SJSA1 (cell line): ENCODE results near the gene FAT1. TPM values are rescaled to one million over a fixed set of nuclear protein-coding genes. Genes with fewer than 3 reads are reported as not detected.

Experiments
- DNase-seq, 2 experiments: peaks; one replicate each; pipeline ENCODE4 v3.0.0-alpha.2; 2015 to 2020; ENCODE audit warnings: low spot score in 2 of 2, low read depth in 1 of 2
- H3K27ac ChIP-seq: fragments of 250-450 bp; sonication (Bioruptor Pico); 2 replicates; pipeline ENCODE4 v1.5.1; 2020; ENCODE audit warnings: mild to moderate bottlenecking, moderate library complexity
- H3K27me3 ChIP-seq: fragments of 250-450 bp; sonication (Bioruptor Pico); replicated peaks from 2 replicates; pipeline ENCODE4 v1.5.1; 2020; ENCODE audit warnings: mild to moderate bottlenecking, moderate library complexity
- H3K36me3 ChIP-seq: fragments of 250-450 bp; sonication (Bioruptor Pico); 2 replicates; pipeline ENCODE4 v1.5.1; 2020; ENCODE audit warnings: mild to moderate bottlenecking
- H3K4me1 ChIP-seq: fragments of 250-450 bp; sonication (Bioruptor Pico); replicated peaks from 2 replicates; pipeline ENCODE4 v1.6.1; 2021; ENCODE audit warnings: mild to moderate bottlenecking
- H3K4me3 ChIP-seq: fragments of 250-450 bp; sonication (Bioruptor Pico); 2 replicates; pipeline ENCODE4 v1.5.1; 2020; ENCODE audit warnings: mild to moderate bottlenecking
- H3K9me3 ChIP-seq: fragments of 250-450 bp; sonication (Bioruptor Pico); replicated peaks from 2 replicates; pipeline ENCODE4 v1.5.1; 2020; ENCODE audit warnings: mild to moderate bottlenecking
- total RNA-seq: library from RNA; depleted of rRNA; stranded (reverse); fragments of >200 nt; shearing (Covaris generic); gene quantifications from 2 replicates; pipeline ENCODE4 v1.2.3, GENCODE V29; 2014

Gene FAT1
- total RNA-seq, 1 experiment from 2014 or later: 483 TPM

DNA sequence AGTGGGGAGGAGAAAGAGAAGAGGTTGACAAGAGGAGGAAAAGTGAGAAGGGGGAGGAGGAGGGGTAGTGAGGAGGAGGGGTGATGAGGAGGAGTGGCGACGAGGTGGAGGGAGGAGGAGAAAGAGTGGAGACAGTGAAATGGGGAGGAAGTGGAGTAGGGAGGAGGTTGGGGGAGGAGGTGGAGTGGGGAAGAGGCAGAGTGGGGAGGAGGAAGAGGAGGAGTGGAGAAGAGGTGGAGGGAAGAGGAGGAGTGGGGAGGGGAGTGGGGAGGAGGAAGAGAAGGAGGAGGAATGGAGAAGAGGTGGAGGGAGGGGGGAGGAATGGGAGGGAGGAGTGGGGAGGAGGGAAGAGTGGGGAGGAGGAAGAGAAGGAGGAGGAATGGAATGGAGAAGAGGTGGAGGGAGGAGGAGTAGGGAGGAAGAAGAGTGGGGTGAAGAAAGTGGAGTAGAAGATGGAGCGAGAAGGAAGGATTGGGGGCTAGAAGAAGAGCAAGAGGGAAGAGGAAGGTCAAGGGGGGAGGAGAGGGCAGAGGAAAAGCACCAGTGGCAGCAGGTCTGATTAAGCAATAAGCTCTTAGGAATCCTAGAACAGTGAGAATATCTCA, 118.3 kb downstream of the FAT1 start:
- H3K9me3 ChIP-seq: no peaks in the 10 kb centered on the region
- peaks cover 94% of the 10 kb centered on the region for H3K36me3 ChIP-seq
- peaks cover 30% of the 10 kb centered on the region for H3K4me1 ChIP-seq
- no peak overlapping the region for H3K4me3 ChIP-seq
- DNase-seq: no peak
- H3K27ac ChIP-seq: no peak overlapping the region
- no peaks in the 10 kb centered on the region for H3K27me3 ChIP-seq

DNA sequence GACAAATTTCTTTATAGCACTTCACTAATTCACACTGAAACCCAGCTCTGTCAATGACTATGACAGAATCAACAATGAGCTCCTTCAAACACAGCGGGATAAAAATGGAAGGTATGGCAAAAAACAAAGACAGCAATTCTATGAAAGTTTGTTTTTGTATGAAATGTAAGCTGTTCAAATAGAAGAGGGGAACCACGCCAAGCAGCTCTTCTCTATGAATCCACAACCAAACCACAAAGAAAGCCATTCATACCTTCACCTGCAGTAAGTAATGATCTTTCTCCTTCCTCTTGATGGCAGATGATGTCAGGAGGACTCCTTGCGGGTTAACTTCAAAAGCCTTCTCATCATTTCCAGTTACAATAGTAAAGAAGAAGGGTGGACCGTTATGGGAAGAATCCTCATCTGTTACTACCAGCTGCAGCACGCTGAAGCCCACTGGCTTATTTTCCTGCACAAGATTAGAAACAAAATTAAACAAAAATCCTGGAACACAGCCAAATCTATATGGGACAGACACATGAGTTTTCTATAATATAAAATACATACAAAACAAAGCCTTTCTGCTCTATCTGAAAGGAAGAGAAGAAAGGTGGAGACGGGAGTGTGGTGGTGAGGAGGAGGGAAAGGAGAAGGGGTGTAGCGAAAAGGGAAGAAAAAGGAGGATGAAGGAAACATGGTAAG, 119.4 kb downstream of the FAT1 start:
- H3K4me1 ChIP-seq: peaks cover 30% of the 10 kb centered on the region
- H3K4me3 ChIP-seq: no peak overlapping the region
- peaks cover 94% of the 10 kb centered on the region for H3K36me3 ChIP-seq
- DNase-seq: no peak
- no peak overlapping the region for H3K27ac ChIP-seq
- no peaks in the 10 kb centered on the region for H3K9me3 ChIP-seq
- H3K27me3 ChIP-seq: no peaks in the 10 kb centered on the region

DNA sequence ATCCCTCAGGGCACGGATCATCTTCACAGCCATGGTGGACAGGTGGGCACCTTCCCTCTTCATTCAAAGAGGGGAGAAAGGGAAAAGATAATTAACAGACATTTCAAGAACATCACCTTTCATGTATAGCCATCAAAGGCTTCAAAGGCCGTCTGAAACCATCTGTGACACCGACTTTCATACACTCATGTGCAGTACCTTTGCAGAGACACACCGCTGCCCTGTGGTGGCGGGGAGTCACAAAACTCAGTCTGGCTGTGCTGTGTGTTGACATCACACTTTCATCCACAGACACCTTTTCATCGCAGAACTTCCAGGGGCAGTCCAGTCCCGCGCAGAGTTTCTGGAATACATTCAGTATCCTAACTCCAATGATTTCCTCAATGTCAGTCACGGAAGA, 120.7 kb downstream of the FAT1 start:
- peaks cover 94% of the 10 kb centered on the region for H3K36me3 ChIP-seq

DNA sequence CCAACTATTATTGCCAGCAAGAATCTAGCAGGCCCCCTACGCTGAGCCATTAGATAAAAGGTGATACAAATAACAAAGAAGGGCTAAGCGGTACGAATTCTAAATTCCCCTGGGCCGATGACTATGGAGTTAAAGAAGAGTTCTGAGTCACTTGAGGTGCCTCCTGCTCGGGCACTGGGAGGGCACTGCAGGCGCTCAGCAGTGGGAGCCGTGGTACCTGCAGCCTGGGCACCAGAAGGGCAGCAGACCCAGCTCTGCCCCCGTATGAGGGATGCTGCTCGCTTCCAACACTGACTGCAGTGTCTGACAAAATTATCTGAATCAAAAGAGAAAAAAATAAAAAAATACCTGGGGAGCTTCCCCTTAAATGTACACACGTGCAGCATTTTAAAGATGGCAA, 124.2 kb downstream of the FAT1 start:
- DNase-seq: no peak
- Histone ChIP-seq H3K4me1 (no peaks in the 10 kb centered on the region), H3K9me3 (no peaks in the 10 kb centered on the region), H3K27ac (no peak overlapping the region), H3K4me3 (no peak overlapping the region), H3K36me3 (peaks cover 99% of the 10 kb centered on the region), H3K27me3 (no peaks in the 10 kb centered on the region)

More for the DNA sequence above, 120.7 kb downstream of the FAT1 start:
- Histone ChIP-seq H3K9me3 (no peaks in the 10 kb centered on the region), H3K4me1 (peaks cover 25% of the 10 kb centered on the region), H3K4me3 (no peak overlapping the region), H3K27me3 (no peaks in the 10 kb centered on the region), H3K27ac (no peak overlapping the region)
- DNase-seq: no peak

DNA sequence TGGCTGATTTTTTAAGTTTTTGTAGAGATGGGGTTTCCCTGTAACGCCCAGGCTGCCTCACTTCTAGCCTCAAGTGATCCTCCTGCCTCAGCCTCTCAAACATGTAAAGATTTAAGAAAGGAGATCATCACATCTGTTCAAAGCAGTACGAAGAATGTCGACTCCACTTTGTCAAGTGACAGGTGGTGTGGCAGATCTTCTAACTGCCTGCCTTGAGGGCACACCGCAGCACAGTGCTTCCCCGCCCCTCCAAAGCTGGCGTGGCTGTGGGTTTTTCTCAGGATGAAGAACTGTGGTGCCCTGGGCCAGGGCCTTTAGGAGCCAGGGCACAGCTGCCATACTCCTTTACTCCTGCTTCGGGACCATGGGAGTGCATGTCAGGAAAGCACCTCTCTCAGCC, 125.0 kb downstream of the FAT1 start:
- no peak for DNase-seq
- Histone ChIP-seq H3K4me3 (no peak overlapping the region), H3K27me3 (no peaks in the 10 kb centered on the region), H3K36me3 (peaks cover 99% of the 10 kb centered on the region), H3K4me1 (peaks cover 5% of the 10 kb centered on the region), H3K9me3 (no peaks in the 10 kb centered on the region), H3K27ac (no peak overlapping the region)

- peaks cover 12% of the 10 kb centered on the region for H3K4me1 ChIP-seq
- no peak overlapping the region for H3K4me3 ChIP-seq
- no peaks in the 10 kb centered on the region for H3K9me3 ChIP-seq
- no peak overlapping the region for H3K27ac ChIP-seq
- H3K27me3 ChIP-seq: no peaks in the 10 kb centered on the region
- no peak for DNase-seq
- H3K36me3 ChIP-seq: peaks cover 99% of the 10 kb centered on the region
These were observed 126.7 kb downstream of the FAT1 start for GRCh38 chr4:186596850-186597390.

DNA sequence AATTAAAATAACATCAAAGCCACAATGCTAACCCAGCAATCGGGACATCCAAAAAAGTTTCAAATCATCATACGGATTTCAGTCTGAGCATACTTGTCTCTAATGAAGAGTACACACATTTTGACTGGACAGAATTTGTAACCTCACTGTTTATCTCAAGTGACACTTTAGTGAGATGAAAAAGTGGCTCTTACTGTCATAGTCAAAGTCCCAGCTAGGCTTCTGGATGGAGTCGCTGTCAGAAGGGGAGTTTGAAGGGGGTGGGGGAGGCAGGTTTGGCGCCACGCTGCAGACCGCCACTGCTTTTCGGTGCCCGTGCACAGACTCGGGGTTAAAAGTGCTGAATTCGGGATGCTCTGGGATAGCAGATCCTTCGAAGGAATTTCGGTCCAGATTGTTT, 127.3 kb downstream of the FAT1 start:
- H3K9me3 ChIP-seq: no peaks in the 10 kb centered on the region
- H3K4me3 ChIP-seq: no peak overlapping the region
- H3K36me3 ChIP-seq: peaks cover 99% of the 10 kb centered on the region
- no peaks in the 10 kb centered on the region for H3K27me3 ChIP-seq
- peaks cover 12% of the 10 kb centered on the region for H3K4me1 ChIP-seq
- DNase-seq: no peak
- H3K27ac ChIP-seq: no peak overlapping the region

DNA sequence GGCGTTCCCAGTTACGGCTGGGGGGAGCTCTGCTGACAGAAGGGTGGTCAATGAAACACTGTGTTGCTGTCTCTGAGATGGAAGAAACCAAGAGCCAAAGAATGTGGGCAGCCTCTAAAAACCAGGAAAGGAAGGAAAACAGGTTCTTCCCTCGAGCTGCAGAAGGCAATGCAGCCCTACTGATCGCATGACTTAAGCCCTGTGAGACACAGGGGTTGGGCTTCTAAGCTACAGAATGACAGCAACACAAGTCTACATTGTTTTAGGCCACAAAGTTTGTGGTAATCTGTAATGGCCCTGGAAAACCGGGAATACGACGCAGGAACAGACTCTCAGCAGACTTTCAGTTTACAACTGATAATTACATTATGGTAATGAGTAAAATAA, 130.1 kb downstream of the FAT1 start:
- peaks cover 99% of the 10 kb centered on the region for H3K36me3 ChIP-seq
- no peak for DNase-seq
- H3K4me3 ChIP-seq: no peak overlapping the region
- H3K27me3 ChIP-seq: no peaks in the 10 kb centered on the region
- H3K4me1 ChIP-seq: peaks cover 12% of the 10 kb centered on the region
- H3K9me3 ChIP-seq: no peaks in the 10 kb centered on the region
- H3K27ac ChIP-seq: peak overlapping the region; percentile 40; the same call in 1 of the 2 replicates

DNA sequence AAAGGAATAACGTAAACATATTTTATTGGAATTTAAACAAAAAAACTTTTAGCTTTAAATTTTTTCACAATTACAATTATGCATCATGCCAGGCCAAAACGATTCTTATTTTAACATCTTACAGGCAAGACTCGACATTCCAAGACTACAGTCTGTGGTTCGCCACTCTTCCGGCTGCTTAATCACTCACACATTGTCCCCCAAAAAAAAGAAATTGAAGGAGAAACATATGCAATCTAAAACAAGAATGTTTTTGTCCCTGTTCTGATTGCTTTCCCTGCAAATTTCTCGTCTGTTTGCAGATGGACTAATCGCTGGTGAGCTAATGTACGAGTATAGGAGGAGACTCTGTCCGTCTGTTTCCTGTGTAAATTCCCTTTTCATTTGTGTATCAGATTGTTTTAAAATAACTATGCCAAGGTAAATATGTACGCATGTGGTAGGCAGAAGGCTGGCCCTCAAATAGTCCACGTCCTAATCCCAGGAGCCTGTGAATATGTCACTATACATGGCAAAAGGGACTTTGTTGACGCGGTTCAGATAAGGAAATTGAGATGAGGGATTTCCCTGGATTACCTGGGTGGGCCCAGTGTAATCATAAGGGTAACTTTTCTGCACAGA, 130.6 kb downstream of the FAT1 start:
- Histone ChIP-seq H3K4me3 (no peak overlapping the region), H3K9me3 (no peaks in the 10 kb centered on the region), H3K36me3 (peaks cover 99% of the 10 kb centered on the region), H3K27ac (peak overlapping the region; percentile 40; the same call in 1 of the 2 replicates), H3K4me1 (peaks cover 12% of the 10 kb centered on the region), H3K27me3 (no peaks in the 10 kb centered on the region)
- DNase-seq: peak in 1 of 2 experiments; percentile 61

- no peaks in the 10 kb centered on the region for H3K27me3 ChIP-seq
- H3K27ac ChIP-seq: no peak overlapping the region
- peaks cover 99% of the 10 kb centered on the region for H3K36me3 ChIP-seq
- H3K4me1 ChIP-seq: peaks cover 12% of the 10 kb centered on the region
- no peak overlapping the region for H3K4me3 ChIP-seq
- DNase-seq: no peak
- H3K9me3 ChIP-seq: no peaks in the 10 kb centered on the region
These were observed 131.2 kb downstream of the FAT1 start for GRCh38 chr4:186592445-186592844.

DNA sequence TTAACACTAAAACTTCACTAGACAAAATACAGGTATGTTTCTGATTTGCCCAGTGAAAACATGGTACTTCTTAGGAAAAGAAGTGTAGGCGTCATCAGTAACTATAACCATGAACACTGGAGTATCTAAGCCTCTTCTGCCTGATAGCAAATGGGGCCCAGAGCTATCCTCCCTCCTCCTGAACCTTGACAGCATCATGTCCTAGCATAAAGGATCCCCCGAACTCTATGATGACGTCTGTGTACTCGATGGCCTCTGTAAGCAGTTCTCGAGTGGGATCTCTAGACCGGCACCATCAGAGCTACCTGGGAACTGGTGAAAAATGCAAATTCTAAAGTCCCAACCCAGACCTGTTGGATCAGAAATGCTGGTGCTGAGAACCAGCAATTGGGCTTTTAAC, 132.0 kb downstream of the FAT1 start:
- H3K27ac ChIP-seq: no peak overlapping the region
- H3K4me3 ChIP-seq: no peak overlapping the region
- H3K4me1 ChIP-seq: peaks cover 12% of the 10 kb centered on the region
- H3K36me3 ChIP-seq: peaks cover 99% of the 10 kb centered on the region
- H3K27me3 ChIP-seq: no peaks in the 10 kb centered on the region
- DNase-seq: no peak
- H3K9me3 ChIP-seq: no peaks in the 10 kb centered on the region

GRCh38 chr4:186588503-186588902, 135.2 kb downstream of the FAT1 start:
- no peak overlapping the region for H3K27ac ChIP-seq
- H3K27me3 ChIP-seq: no peaks in the 10 kb centered on the region
- H3K4me3 ChIP-seq: no peak overlapping the region
- peaks cover 4% of the 10 kb centered on the region for H3K4me1 ChIP-seq
- H3K9me3 ChIP-seq: no peaks in the 10 kb centered on the region
- peaks cover 100% of the 10 kb centered on the region for H3K36me3 ChIP-seq
- DNase-seq: no peak

DNA sequence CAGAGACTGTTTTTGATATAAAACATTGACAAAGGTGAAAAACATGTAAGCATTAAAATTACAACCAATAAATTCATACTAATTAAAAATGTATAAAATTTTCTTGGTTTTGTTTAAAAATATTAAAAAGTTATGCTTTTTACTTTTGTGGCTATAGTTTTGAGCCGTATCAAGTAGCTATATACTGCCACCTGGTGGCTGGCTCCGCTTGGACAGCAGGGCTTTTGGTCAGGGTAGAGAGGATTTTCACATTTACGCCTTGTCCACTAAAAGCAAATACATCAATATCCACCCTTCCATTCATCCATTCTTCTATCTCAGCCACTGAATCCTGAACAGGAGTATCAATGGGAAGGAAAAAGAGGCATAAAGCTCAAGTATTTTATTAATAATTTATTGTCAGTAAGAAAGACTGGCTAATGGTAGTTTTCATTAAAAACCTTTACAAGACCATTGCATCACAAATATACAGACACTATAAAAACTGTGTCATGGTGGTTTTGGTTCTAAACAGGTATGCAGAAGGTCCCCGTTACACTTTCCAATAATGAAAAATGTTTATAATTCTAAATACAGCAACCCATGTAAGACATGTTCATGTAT, 136.1 kb downstream of the FAT1 start:
- H3K27me3 ChIP-seq: no peaks in the 10 kb centered on the region
- H3K4me1 ChIP-seq: no peaks in the 10 kb centered on the region; the same call in 1 of the 2 replicates
- no peaks in the 10 kb centered on the region for H3K9me3 ChIP-seq
- DNase-seq: peak; percentile 54 to 72
- peaks cover 100% of the 10 kb centered on the region for H3K36me3 ChIP-seq
- no peak overlapping the region for H3K27ac ChIP-seq
- H3K4me3 ChIP-seq: no peak overlapping the region

DNA sequence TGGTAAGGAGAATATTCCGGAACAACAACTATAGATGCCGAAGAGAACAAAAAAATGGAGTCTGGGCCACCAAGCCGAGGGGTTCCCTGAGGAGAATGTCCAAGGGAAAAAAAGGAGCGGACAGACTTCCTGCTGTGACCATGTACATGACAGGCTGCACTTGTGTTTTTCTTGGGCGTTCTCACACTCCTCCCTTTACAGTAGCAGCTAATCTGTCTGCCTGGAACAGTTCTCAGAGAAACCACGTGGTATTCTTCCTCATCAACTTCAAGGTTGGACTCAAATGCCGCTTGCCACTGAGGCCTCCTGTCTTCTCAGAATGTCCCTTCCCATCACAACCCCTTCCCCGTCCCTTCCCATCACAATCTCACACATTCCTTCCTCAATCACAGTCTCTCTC, 137.5 kb downstream of the FAT1 start:
- no peaks in the 10 kb centered on the region for H3K27me3 ChIP-seq
- no peak overlapping the region for H3K4me3 ChIP-seq
- no peaks in the 10 kb centered on the region for H3K9me3 ChIP-seq
- peaks cover 95% of the 10 kb centered on the region for H3K36me3 ChIP-seq
- no peak for DNase-seq
- H3K27ac ChIP-seq: no peak overlapping the region
- no peaks in the 10 kb centered on the region for H3K4me1 ChIP-seq
